Ishikawa (cell line): ENCODE measurements around the gene CD68.

ENCODE experiments used
- CEBPB ChIP-seq: IDR thresholded peaks from 2 replicates; pipeline ENCODE4 v1.6.1; 2012
- CREB1 ChIP-seq: IDR thresholded peaks from 2 replicates; pipeline ENCODE4 v1.6.1; 2012; ENCODE audit warnings: low read depth
- EGR1 ChIP-seq: IDR thresholded peaks from 2 replicates; pipeline ENCODE4 v1.6.1; 2012
- EP300 ChIP-seq: IDR thresholded peaks from 2 replicates; pipeline ENCODE4 v1.6.1; 2012; ENCODE audit warnings: borderline replicate concordance
- FOXM1 ChIP-seq: IDR thresholded peaks from 2 replicates; pipeline ENCODE4 v1.6.1; 2012; ENCODE audit warnings: low read depth, borderline replicate concordance
- NFIC ChIP-seq: IDR thresholded peaks from 2 replicates; pipeline ENCODE4 v1.6.1; 2012
- RAD21 ChIP-seq: IDR thresholded peaks from 2 replicates; pipeline ENCODE4 v1.6.1; 2012; ENCODE audit warnings: low read depth
- TAF1 ChIP-seq: IDR thresholded peaks from 2 replicates; pipeline ENCODE4 v1.6.1; 2012; ENCODE audit warnings: low read depth, mild to moderate bottlenecking
- TCF12 ChIP-seq: IDR thresholded peaks from 2 replicates; pipeline ENCODE4 v1.6.1; 2012; ENCODE audit warnings: low read depth
- TEAD4 ChIP-seq: IDR thresholded peaks from 2 replicates; pipeline ENCODE4 v1.6.1; 2012
- YY1 ChIP-seq: IDR thresholded peaks from 2 replicates; pipeline ENCODE4 v1.6.1; 2012; ENCODE audit warnings: low read depth
- ZBTB7A ChIP-seq: IDR thresholded peaks from 2 replicates; pipeline ENCODE4 v1.6.1; 2012; ENCODE audit warnings: low read depth
- TF ChIP-seq, protein P1 (sequence below): IDR thresholded peaks from 2 replicates; pipeline ENCODE4 v1.6.1; 2012
- TF ChIP-seq, protein P2 (sequence below): IDR thresholded peaks from 2 replicates; pipeline ENCODE4 v1.6.1; 2012; ENCODE audit warnings: low read depth, mild to moderate bottlenecking
- TF ChIP-seq, protein P3 (sequence below): IDR thresholded peaks from 2 replicates; pipeline ENCODE4 v1.6.1; 2012

The CD68 gene

DNA sequence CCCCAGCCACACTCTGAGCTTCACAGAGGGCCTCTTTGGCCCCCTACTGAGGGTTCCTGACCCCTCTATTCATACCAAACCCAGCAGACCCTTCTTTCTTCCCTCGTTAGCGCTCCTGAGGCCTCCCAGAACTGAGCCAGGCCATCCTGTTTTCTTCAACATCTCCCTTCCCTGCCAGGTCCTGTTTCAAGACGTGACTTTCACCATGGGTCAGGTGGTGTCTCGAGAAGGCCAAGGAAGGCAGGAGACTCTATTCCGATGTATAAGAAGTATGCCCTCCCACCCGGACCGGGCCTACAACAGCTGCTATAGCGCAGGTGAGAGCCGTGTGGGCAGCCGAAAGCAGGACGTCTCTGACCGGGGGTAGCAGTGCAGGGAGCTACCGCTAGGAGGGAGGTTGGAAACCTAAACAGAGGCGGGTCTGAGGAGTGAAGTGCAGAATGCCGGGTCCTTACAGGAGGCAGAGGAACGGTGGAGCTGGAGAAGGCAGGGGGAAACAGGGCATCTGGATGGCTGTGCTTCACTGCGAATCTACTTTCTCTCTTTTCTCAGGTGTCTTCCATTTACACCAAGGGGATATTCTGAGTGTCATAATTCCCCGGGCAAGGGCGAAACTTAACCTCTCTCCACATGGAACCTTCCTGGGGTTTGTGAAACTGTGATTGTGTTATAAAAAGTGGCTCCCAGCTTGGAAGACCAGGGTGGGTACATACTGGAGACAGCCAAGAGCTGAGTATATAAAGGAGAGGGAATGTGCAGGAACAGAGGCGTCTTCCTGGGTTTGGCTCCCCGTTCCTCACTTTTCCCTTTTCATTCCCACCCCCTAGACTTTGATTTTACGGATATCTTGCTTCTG, 19.0 kb upstream of the CD68 start:
- no peak for TF ChIP-seq RAD21
- TF ChIP-seq, protein P1, sequence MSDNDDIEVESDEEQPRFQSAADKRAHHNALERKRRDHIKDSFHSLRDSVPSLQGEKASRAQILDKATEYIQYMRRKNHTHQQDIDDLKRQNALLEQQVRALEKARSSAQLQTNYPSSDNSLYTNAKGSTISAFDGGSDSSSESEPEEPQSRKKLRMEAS, result no peak
- TF ChIP-seq EGR1, result no peak

DNA sequence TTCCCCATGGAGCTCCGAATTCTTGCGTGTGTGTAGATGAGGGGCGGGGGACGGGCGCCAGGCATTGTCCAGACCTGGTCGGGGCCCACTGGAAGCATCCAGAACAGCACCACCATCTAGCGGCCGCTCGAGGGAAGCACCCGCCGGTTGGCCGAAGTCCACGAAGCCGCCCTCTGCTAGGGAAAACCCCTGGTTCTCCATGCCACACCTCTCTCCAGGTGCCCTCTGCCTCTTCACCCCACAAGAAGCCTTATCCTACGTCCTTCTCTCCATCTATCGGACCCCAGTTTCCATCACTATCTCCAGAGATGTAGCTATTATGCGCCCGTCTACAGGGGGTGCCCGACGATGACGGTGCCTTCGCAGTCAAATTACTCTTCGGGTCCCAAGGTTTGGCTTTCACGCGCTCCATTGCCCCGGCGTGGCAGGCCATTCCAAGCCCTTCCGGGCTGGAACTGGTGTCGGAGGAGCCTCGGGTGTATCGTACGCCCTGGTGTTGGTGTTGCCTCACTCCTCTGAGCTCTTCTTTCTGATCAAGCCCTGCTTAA, 18.3 kb upstream of the CD68 start:
- TF ChIP-seq CREB1 (no peak), FOXM1 (no peak), NFIC (peak; percentile 47; the same call in 1 of the 2 replicates), ZBTB7A (no peak), EP300 (no peak), TAF1 (no peak), TEAD4 (no peak), RAD21 (peak; percentile 84), EGR1 (no peak), TCF12 (no peak), CEBPB (no peak), YY1 (no peak)
- TF ChIP-seq, protein P2, sequence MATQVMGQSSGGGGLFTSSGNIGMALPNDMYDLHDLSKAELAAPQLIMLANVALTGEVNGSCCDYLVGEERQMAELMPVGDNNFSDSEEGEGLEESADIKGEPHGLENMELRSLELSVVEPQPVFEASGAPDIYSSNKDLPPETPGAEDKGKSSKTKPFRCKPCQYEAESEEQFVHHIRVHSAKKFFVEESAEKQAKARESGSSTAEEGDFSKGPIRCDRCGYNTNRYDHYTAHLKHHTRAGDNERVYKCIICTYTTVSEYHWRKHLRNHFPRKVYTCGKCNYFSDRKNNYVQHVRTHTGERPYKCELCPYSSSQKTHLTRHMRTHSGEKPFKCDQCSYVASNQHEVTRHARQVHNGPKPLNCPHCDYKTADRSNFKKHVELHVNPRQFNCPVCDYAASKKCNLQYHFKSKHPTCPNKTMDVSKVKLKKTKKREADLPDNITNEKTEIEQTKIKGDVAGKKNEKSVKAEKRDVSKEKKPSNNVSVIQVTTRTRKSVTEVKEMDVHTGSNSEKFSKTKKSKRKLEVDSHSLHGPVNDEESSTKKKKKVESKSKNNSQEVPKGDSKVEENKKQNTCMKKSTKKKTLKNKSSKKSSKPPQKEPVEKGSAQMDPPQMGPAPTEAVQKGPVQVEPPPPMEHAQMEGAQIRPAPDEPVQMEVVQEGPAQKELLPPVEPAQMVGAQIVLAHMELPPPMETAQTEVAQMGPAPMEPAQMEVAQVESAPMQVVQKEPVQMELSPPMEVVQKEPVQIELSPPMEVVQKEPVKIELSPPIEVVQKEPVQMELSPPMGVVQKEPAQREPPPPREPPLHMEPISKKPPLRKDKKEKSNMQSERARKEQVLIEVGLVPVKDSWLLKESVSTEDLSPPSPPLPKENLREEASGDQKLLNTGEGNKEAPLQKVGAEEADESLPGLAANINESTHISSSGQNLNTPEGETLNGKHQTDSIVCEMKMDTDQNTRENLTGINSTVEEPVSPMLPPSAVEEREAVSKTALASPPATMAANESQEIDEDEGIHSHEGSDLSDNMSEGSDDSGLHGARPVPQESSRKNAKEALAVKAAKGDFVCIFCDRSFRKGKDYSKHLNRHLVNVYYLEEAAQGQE, result no peak
- TF ChIP-seq, protein P1, result 0 out of 2 replicates have a peak, but pooled peaks have one; percentile 10
- TF ChIP-seq, protein P3, sequence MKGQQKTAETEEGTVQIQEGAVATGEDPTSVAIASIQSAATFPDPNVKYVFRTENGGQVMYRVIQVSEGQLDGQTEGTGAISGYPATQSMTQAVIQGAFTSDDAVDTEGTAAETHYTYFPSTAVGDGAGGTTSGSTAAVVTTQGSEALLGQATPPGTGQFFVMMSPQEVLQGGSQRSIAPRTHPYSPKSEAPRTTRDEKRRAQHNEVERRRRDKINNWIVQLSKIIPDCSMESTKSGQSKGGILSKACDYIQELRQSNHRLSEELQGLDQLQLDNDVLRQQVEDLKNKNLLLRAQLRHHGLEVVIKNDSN, result no peak

GRCh38 chr17:7561589-7562207, 17.7 kb upstream of the CD68 start, which contains the start of gene SENP3:
SENP3 (plus strand) TSS chr17:7561919; CDS start chr17:7563077, 1,158 bp downstream.
- TF ChIP-seq CREB1, result peak; percentile 87
- TF ChIP-seq CEBPB, result no peak
- TF ChIP-seq TCF12, result peak; percentile 29; the same call in 1 of the 2 replicates
- no peak for TF ChIP-seq EP300
- TF ChIP-seq NFIC, result no peak
- TF ChIP-seq FOXM1, result no peak
- TF ChIP-seq TAF1, result peak; percentile 79
- TF ChIP-seq ZBTB7A, result 0 out of 2 replicates have a peak, but pooled peaks have one; percentile 44
- TF ChIP-seq, protein P1, result peak; percentile 66

GRCh38 chr17:7562208-7562605, 17.2 kb upstream of the CD68 start:
- no peak for TF ChIP-seq ZBTB7A
- no peak for TF ChIP-seq YY1

- TF ChIP-seq NFIC (no peak), ZBTB7A (no peak), TCF12 (no peak), CEBPB (no peak), EP300 (no peak), EGR1 (no peak), RAD21 (no peak), FOXM1 (no peak)
- TF ChIP-seq, protein P3, result no peak
- TF ChIP-seq, protein P2, result no peak
- TF ChIP-seq, protein P1, result no peak
Measured at GRCh38 chr17:7563115-7563869, 16.1 kb upstream of the CD68 start.
